SU-DHL-6 (cell line): ENCODE measurements around the gene DENND1B.

Experiments
- CTCF ChIP-seq: fragments of 200-600 bp; sonication (generic); IDR thresholded peaks from one replicate; pipeline ENCODE4 v1.5.1; 2017; ENCODE audit warnings: antibody characterized with exemption, mild to moderate bottlenecking, low read length, moderate library complexity; ENCODE audit not compliant: insufficient read depth, poor library complexity, severe bottlenecking
- EZH2phosphoT487 ChIP-seq: fragments of 200-600 bp; sonication (generic), shearing (Covaris generic); conservative IDR thresholded peaks from 2 replicates; pipeline ENCODE4 v1.6.1; 2018; ENCODE audit warnings: mild to moderate bottlenecking, antibody characterized with exemption, low read length, moderate library complexity, mixed read lengths

DNA sequence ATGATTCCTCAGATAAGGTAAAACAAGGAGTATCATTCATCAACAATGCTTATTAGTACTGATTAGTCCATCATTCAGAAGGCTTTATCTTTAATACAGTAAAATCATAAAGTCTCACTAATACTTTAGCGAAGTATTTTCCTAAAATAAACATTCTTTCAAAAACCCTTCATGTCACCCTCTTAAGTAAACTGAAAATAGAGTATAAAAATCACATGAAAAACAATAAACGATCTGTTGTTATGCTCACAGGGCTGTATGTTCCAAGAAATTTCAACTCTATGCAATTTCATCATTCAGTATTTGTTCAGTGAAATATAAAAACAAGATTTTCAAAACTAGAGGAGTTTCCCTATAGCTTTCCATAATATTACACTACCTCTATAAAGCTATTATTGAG lies 102.0 kb downstream of the DENND1B start:
- no peak for TF ChIP-seq CTCF
- TF ChIP-seq EZH2phosphoT487, result no peak
